HG02973 (cell line): Measurements from ENCODE around the gene RNF25.

ENCODE experiments used
- ATAC-seq: cut with Tn5 transposase; IDR thresholded peaks from one replicate; pipeline ENCODE4 v1.9.1; 2021; ENCODE audit warnings: moderate library complexity; ENCODE audit not compliant: unreplicated experiment

RNF25 gene

DNA sequence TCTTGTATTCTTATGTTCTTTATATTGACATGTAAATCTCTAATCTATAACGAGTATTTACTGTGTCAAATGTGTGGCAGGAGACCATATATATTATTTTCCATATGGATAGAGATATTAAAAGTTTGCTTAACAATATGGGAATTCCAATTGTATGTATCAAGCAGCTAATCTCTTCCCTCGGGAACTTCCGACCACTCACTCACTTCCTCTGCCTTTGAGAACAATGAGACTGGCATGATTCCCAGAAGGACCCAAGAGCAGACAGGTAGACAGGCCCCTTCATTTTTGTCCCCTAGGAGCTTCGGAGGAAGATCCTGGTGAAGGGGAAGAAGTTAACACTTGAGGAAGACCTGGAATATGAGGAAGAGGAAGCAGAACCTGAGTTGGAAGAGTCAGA, 40.0 kb downstream of the RNF25 start:
- ATAC-seq: no peak

DNA sequence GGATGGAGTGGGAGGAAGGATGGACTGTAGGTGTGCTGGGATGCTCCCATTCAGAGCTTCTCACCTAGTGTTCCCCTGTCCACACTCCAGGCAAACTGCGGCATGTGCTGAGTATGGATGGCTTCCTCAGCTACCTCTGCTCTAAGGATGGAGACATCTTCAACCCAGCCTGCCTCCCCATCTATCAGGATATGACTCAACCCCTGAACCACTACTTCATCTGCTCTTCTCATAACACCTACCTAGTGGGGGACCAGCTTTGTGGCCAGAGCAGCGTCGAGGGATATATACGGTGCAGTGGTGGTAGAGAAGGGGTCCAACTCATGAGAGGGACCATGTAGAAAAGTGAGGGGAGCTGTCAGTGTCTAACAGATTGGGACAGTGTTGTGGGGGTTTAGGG, 43.9 kb downstream of the RNF25 start:
- ATAC-seq: no peak

- no peak for ATAC-seq
Observed at GRCh38 chr2:218626369-218626768, 45.4 kb downstream of the RNF25 start.

DNA sequence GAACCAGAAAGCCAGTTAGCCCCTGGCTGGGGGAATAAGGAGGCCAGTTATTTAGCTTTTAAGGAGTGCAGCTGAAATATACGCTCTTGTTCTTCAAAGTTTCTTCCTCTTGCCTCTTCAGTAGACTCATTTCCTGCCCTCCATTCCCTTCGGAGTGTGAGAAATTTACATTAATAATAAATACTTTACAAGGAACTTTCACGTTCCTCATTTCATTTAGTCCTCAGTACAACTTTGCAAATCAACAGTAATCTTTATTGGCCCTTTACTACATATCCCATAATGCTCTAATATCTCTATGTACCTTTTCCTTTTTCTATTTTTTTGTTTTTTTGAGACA, 48.5 kb downstream of the RNF25 start:
- no peak for ATAC-seq

DNA sequence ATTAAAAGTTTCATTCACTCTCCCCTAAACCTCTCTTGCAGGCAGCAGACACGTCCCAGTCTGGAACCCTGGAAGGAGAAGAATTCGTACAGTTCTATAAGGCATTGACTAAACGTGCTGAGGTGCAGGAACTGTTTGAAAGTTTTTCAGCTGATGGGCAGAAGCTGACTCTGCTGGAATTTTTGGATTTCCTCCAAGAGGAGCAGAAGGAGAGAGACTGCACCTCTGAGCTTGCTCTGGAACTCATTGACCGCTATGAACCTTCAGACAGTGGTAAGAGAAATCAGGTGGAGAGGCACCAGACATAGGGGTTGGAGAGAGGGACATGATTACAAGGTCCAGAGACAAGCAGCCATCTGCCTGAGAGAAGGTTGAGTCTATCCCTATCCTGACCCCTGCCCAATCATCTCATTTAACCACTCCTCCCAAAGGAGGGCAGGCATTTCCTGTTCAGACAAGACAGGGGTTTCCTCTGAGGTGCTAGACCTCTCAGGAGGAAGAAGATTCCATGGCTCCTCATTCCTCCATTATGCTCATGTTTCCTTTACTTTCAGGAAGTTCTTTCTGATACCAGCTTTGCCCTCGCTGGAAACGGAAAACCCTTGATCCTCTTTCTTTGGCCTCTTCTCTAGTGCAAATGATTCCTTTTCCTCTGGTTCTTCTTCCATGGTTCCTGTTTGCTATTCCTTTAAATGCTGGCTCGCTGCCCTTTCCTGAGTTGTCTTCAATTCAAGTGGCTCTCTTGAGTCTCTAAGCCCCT, 49.0 kb downstream of the RNF25 start:
- ATAC-seq: no peak

DNA sequence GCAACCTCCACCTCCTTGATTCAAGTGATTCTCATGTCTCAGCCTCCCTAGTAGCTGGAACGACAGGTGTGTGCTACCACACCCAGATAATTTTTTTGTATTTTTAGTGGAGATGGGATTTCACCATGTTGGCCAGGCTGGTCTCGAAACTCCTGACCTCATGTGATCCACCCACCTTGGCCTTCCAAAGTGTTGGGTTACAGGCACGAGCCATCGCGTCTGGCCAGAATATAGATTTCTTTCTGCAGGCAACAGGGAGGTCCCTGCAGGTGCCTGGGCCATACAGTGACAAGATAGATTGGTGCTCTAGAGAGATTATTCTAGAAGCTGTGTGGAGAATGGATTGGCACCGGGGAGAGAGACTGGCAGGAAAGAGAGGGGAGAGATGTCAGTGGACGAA, 50.8 kb downstream of the RNF25 start:
- no peak for ATAC-seq

GRCh38 chr2:218618102-218618860, 53.5 kb downstream of the RNF25 start:
- ATAC-seq: no peak

GRCh38 chr2:218615868-218616315, 55.9 kb downstream of the RNF25 start:
- no peak for ATAC-seq
